NT2/D1 (cell line): ENCODE measurements around the gene CRYZ.
A peak's percentile ranks its signal among the peaks of the same experiment; 100 is the strongest.
"Not testable (repeated sequence)": the region's sequence is repeated elsewhere in the genome, so short reads cannot be mapped to it uniquely, and the experiment has no call there.

Experiments used
- DNase-seq: peaks from one replicate; pipeline ENCODE4 v3.0.0-alpha.2; 2011; ENCODE audit warnings: low read depth, low spot score
- H3K27me3 ChIP-seq: 2 replicates; pipeline ENCODE4 v1.6.0; 2011; ENCODE audit warnings: mild to moderate bottlenecking; ENCODE audit not compliant: insufficient read length, insufficient read depth
- H3K36me3 ChIP-seq: 2 replicates; pipeline ENCODE4 v1.6.1; 2011; ENCODE audit warnings: mild to moderate bottlenecking, low read length, mixed read lengths; ENCODE audit not compliant: insufficient read depth, insufficient read length
- H3K4me1 ChIP-seq: 2 replicates; pipeline ENCODE4 v1.5.1; 2011; ENCODE audit not compliant: insufficient read depth, insufficient read length
- H3K4me3 ChIP-seq: 2 replicates; pipeline ENCODE4 v1.5.1; 2011; ENCODE audit warnings: low read depth; ENCODE audit not compliant: insufficient read length
- H3K9ac ChIP-seq: 2 replicates; pipeline ENCODE4 v1.6.0; 2011; ENCODE audit warnings: low read depth; ENCODE audit not compliant: insufficient read length
- H3K9me3 ChIP-seq: 2 replicates; pipeline ENCODE4 v1.5.1; 2011; ENCODE audit warnings: mild to moderate bottlenecking, low read length; ENCODE audit not compliant: insufficient read depth
- SUZ12 ChIP-seq: IDR thresholded peaks from 2 replicates; pipeline ENCODE4 v1.6.1; 2011; ENCODE audit not compliant: insufficient read length, insufficient read depth; ENCODE audit errors: extremely low read depth
- YY1 ChIP-seq: IDR thresholded peaks from 2 replicates; pipeline ENCODE4 v1.6.1; 2011; ENCODE audit not compliant: insufficient read length, insufficient read depth
- ZNF274 ChIP-seq: IDR thresholded peaks from 2 replicates; pipeline ENCODE4 v1.6.1; 2011; ENCODE audit warnings: mild to moderate bottlenecking, low read depth, low read length

Gene CRYZ

GRCh38 chr1:74771913-74772515, 39.2 kb upstream of the CRYZ start:
- Histone ChIP-seq H3K4me3 (no peak overlapping the region), H3K4me1 (no peaks in the 10 kb centered on the region), H3K9ac (no peak overlapping the region), H3K9me3 (no peaks in the 10 kb centered on the region), H3K36me3 (peaks cover 3% of the 10 kb centered on the region), H3K27me3 (no peaks in the 10 kb centered on the region)
- TF ChIP-seq SUZ12: no peak
- no peak for TF ChIP-seq ZNF274
- TF ChIP-seq YY1: no peak
- peak; percentile 52 for DNase-seq

GRCh38 chr1:74767490-74767889, 34.6 kb upstream of the CRYZ start:
- Histone ChIP-seq H3K4me1 (no peaks in the 10 kb centered on the region), H3K27me3 (no peaks in the 10 kb centered on the region), H3K4me3 (no peak overlapping the region), H3K36me3 (peaks cover 43% of the 10 kb centered on the region), H3K9me3 (no peaks in the 10 kb centered on the region), H3K9ac (no peak overlapping the region)
- DNase-seq: peak; percentile 62
- TF ChIP-seq SUZ12 (no peak), YY1 (no peak), ZNF274 (no peak)

GRCh38 chr1:74766579-74766978, 33.7 kb upstream of the CRYZ start:
- no peaks in the 10 kb centered on the region for H3K9me3 ChIP-seq
- H3K4me3 ChIP-seq: no peak overlapping the region
- TF ChIP-seq SUZ12 (no peak), YY1 (no peak)
- H3K27me3 ChIP-seq: no peaks in the 10 kb centered on the region
- H3K9ac ChIP-seq: no peak overlapping the region
- peaks cover 52% of the 10 kb centered on the region for H3K36me3 ChIP-seq
- DNase-seq: no peak
- H3K4me1 ChIP-seq: no peaks in the 10 kb centered on the region

GRCh38 chr1:74763807-74764206, 31.0 kb upstream of the CRYZ start:
- H3K36me3 ChIP-seq: peaks cover 77% of the 10 kb centered on the region
- H3K9ac ChIP-seq: no peak overlapping the region
- H3K4me1 ChIP-seq: no peaks in the 10 kb centered on the region
- DNase-seq: no peak
- no peaks in the 10 kb centered on the region for H3K27me3 ChIP-seq
- H3K9me3 ChIP-seq: no peaks in the 10 kb centered on the region
- no peak overlapping the region for H3K4me3 ChIP-seq
- TF ChIP-seq SUZ12: no peak
- no peak for TF ChIP-seq ZNF274
- TF ChIP-seq YY1: no peak

GRCh38 chr1:74756650-74757049, 23.8 kb upstream of the CRYZ start:
- Histone ChIP-seq H3K9me3 (peaks cover 30% of the 10 kb centered on the region; the same call in 1 of the 2 replicates), H3K36me3 (peaks cover 94% of the 10 kb centered on the region)
- H3K9ac ChIP-seq, H3K4me3 ChIP-seq, H3K4me1 ChIP-seq, H3K27me3 ChIP-seq, DNase-seq: not testable (repeated sequence)

- H3K9ac ChIP-seq: no peak overlapping the region
- peaks cover 30% of the 10 kb centered on the region; the same call in 1 of the 2 replicates for H3K9me3 ChIP-seq
- H3K27me3 ChIP-seq: no peaks in the 10 kb centered on the region
- H3K4me1 ChIP-seq: no peaks in the 10 kb centered on the region
- peaks cover 94% of the 10 kb centered on the region for H3K36me3 ChIP-seq
- no peak for DNase-seq
- no peak overlapping the region for H3K4me3 ChIP-seq
- TF ChIP-seq SUZ12 (no peak), YY1 (no peak)
These were observed 22.6 kb upstream of the CRYZ start for GRCh38 chr1:74755475-74755874.

- H3K4me3 ChIP-seq: no peak overlapping the region
- peaks cover 30% of the 10 kb centered on the region; the same call in 1 of the 2 replicates for H3K9me3 ChIP-seq
- peaks cover 93% of the 10 kb centered on the region for H3K36me3 ChIP-seq
- TF ChIP-seq ZNF274 (no peak), SUZ12 (no peak), YY1 (no peak)
- H3K4me1 ChIP-seq: no peaks in the 10 kb centered on the region
- DNase-seq: peak; percentile 52
- no peaks in the 10 kb centered on the region for H3K27me3 ChIP-seq
- no peak overlapping the region for H3K9ac ChIP-seq
These were observed 20.3 kb upstream of the CRYZ start for GRCh38 chr1:74753104-74753503.

- Histone ChIP-seq H3K4me3 (no peak overlapping the region), H3K36me3 (peaks cover 89% of the 10 kb centered on the region), H3K4me1 (no peaks in the 10 kb centered on the region), H3K27me3 (no peaks in the 10 kb centered on the region), H3K9ac (no peak overlapping the region), H3K9me3 (peaks cover 18% of the 10 kb centered on the region)
- TF ChIP-seq YY1 (no peak), SUZ12 (no peak), ZNF274 (no peak)
- no peak for DNase-seq
These were observed 16.1 kb upstream of the CRYZ start for GRCh38 chr1:74748960-74749359.

GRCh38 chr1:74745247-74745646, 12.4 kb upstream of the CRYZ start:
- H3K9ac ChIP-seq, DNase-seq, H3K4me1 ChIP-seq, H3K4me3 ChIP-seq, H3K27me3 ChIP-seq: not testable (repeated sequence)
- peaks cover 38% of the 10 kb centered on the region for H3K9me3 ChIP-seq
- H3K36me3 ChIP-seq: peaks cover 94% of the 10 kb centered on the region

- H3K9me3 ChIP-seq: peaks cover 52% of the 10 kb centered on the region
- peaks cover 99% of the 10 kb centered on the region for H3K36me3 ChIP-seq
- not testable (repeated sequence) for H3K27me3 ChIP-seq, DNase-seq, H3K9ac ChIP-seq, H3K4me1 ChIP-seq, H3K4me3 ChIP-seq
These were observed 7.6 kb upstream of the CRYZ start for GRCh38 chr1:74740307-74740980.
